Trophoblast cell (in vitro differentiated cells and primary cell): ENCODE data around the gene TUBB4A.

Experiments used
- DNase-seq, 2 donors: peaks; one replicate each; pipeline ENCODE4 v3.0.0-alpha.2; 2016
- H2AFZ ChIP-seq: 2 replicates; pipeline ENCODE4 v1.6.1; 2013; ENCODE audit warnings: low read length, moderate library complexity, mild to moderate bottlenecking; ENCODE audit not compliant: insufficient read depth, poor library complexity
- H2AK5ac ChIP-seq: 2 replicates; pipeline ENCODE4 v1.6.1; 2013; ENCODE audit warnings: mild to moderate bottlenecking, low read length
- H2BK120ac ChIP-seq: 2 replicates; pipeline ENCODE4 v1.6.1; 2013; ENCODE audit warnings: low read length, mild to moderate bottlenecking, moderate library complexity; ENCODE audit not compliant: insufficient read depth, poor library complexity
- H2BK12ac ChIP-seq: 2 replicates; pipeline ENCODE4 v1.6.1; 2013; ENCODE audit warnings: mild to moderate bottlenecking, low read length, moderate library complexity
- H2BK5ac ChIP-seq: 2 replicates; pipeline ENCODE4 v1.6.1; 2013; ENCODE audit warnings: low read length, low read depth, moderate library complexity, mild to moderate bottlenecking; ENCODE audit not compliant: poor library complexity
- H3K14ac ChIP-seq: 2 replicates; pipeline ENCODE4 v1.6.1; 2013; ENCODE audit warnings: mild to moderate bottlenecking, low read length
- H3K18ac ChIP-seq: 2 replicates; pipeline ENCODE4 v1.6.1; 2013; ENCODE audit warnings: mild to moderate bottlenecking, low read length
- H3K23ac ChIP-seq: 2 replicates; pipeline ENCODE4 v1.6.1; 2013; ENCODE audit warnings: low read length
- H3K27ac ChIP-seq: 2 replicates; pipeline ENCODE4 v1.5.1; 2013; ENCODE audit warnings: low read depth, mild to moderate bottlenecking, inconsistent platforms, low read length, moderate library complexity
- H3K27me3 ChIP-seq: 2 replicates; pipeline ENCODE4 v1.6.1; 2013; ENCODE audit warnings: inconsistent platforms, mild to moderate bottlenecking, low read length, moderate library complexity; ENCODE audit not compliant: insufficient read depth
- H3K36me3 ChIP-seq, 2 experiments: 1 replicate in 1 of 2; 2 replicates in 1 of 2; pipeline ENCODE4 v1.6.1; 2013; ENCODE audit warnings: low read length in 2 of 2, mild to moderate bottlenecking in 2 of 2, moderate library complexity in 1 of 2; ENCODE audit not compliant: insufficient read depth in 2 of 2, control insufficient read depth in 1 of 2
- H3K4ac ChIP-seq: 2 replicates; pipeline ENCODE4 v1.6.1; 2013; ENCODE audit warnings: low read depth, mild to moderate bottlenecking, low read length, moderate library complexity
- H3K4me1 ChIP-seq, 2 experiments: 1 replicate in 1 of 2; 2 replicates in 1 of 2; pipeline ENCODE4 v1.6.1; 2013; ENCODE audit warnings: low read length in 2 of 2, mild to moderate bottlenecking in 2 of 2, moderate library complexity in 1 of 2; ENCODE audit not compliant: insufficient read depth in 2 of 2, control insufficient read depth in 1 of 2
- H3K4me2 ChIP-seq: 2 replicates; pipeline ENCODE4 v1.6.1; 2013; ENCODE audit warnings: inconsistent platforms, mild to moderate bottlenecking, low read length, moderate library complexity
- H3K4me3 ChIP-seq: 2 replicates; pipeline ENCODE4 v1.5.1; 2013; ENCODE audit warnings: mild to moderate bottlenecking, low read depth, low read length, inconsistent platforms
- H3K79me1 ChIP-seq: one replicate; pipeline ENCODE4 v1.6.1; 2013; ENCODE audit warnings: low read length
- H3K79me2 ChIP-seq: 2 replicates; pipeline ENCODE4 v1.6.1; 2013; ENCODE audit warnings: low read length, mild to moderate bottlenecking; ENCODE audit not compliant: control insufficient read depth, insufficient read depth, poor library complexity
- H3K9ac ChIP-seq: 2 replicates; pipeline ENCODE4 v1.6.1; 2013; ENCODE audit warnings: mild to moderate bottlenecking, low read length
- H3K9me3 ChIP-seq: 2 replicates; pipeline ENCODE4 v1.6.1; 2013; ENCODE audit warnings: low read depth, mild to moderate bottlenecking, control low read depth, inconsistent platforms, low read length; ENCODE audit not compliant: insufficient read depth
- H4K12ac ChIP-seq: 2 replicates; pipeline ENCODE4 v1.6.1; 2013; ENCODE audit warnings: low read depth, mild to moderate bottlenecking, low read length, moderate library complexity
- H4K8ac ChIP-seq: 2 replicates; pipeline ENCODE4 v1.6.1; 2013; ENCODE audit warnings: low read depth, mild to moderate bottlenecking, low read length, moderate library complexity
- H4K91ac ChIP-seq: one replicate; pipeline ENCODE4 v1.6.1; 2013; ENCODE audit warnings: low read depth, mild to moderate bottlenecking, low read length, moderate library complexity
- WGBS: extraction: QIAGEN DNeasy Blood & Tissue Kit; methylation state at CpG from one replicate; pipeline ENCODE4 v1.1.7; 2013; ENCODE audit warnings: missing lambda C conversion rate; ENCODE audit not compliant: insufficient read length, insufficient coverage; ENCODE audit errors: extremely low coverage; 5-methylcytosine and 5-hydroxymethylcytosine counted together

The TUBB4A gene

DNA sequence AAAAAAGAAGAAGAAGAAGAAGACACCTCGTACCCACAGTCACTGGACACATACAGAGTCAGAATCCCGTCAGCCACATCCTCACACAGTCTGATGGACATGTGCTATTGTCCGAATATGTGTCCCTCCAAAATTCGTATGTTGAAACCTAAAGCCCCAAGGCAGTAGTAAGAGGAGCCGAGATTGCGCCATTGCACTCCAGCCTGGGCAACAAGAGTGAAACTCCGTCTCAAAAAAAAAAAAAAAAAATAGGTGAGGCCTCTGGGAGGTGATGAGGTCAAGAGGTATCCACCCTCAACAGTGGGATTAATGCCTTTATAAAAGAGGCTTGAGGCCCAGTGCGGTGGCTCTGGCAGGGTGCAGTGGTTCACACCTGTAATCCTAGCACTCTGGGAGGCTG, 17.9 kb downstream of the TUBB4A start:
- Histone ChIP-seq H2AFZ (no peak overlapping the region), H3K4ac (no peak overlapping the region), H3K4me3 (no peak overlapping the region), H2BK12ac (no peak overlapping the region), H2BK5ac (no peak overlapping the region), H2AK5ac (no peak overlapping the region), H3K27me3 (no peaks in the 10 kb centered on the region), H3K27ac (no peak overlapping the region), H3K18ac (no peak overlapping the region), H3K4me2 (no peak overlapping the region), H3K14ac (no peak overlapping the region), H3K9ac (no peak overlapping the region), H4K12ac (no peak overlapping the region), H3K9me3 (peaks cover 3% of the 10 kb centered on the region), H4K91ac (no peak overlapping the region), H2BK120ac (no peak overlapping the region), H4K8ac (no peak overlapping the region), H3K79me2 (no peaks in the 10 kb centered on the region), H3K4me1 (no peaks in the 10 kb centered on the region), H3K79me1 (no peaks in the 10 kb centered on the region), H3K36me3 (no peaks in the 10 kb centered on the region), H3K23ac (no peak overlapping the region)
- peak in 1 of 2 donors; percentile 24 for DNase-seq
- no CpG with 5 or more reads among the region's 8 CpGs for WGBS

DNA sequence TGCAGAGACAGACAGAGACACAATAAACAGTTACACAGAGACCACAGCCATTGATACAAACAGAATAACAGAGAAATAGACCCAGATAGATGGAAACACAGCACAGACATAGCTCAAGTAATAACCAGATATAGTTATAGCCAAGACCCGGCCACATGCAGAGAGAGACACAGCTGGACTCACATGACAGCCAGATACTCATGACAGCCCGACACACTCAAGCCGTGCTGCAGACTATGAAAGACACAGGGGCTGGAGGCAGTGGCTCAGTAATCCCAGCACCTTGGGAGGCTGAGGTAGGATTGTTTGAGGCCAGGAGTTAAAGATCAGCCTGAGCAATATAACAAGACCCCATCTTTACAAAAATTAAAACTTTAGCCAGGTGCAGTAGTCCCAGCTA, 18.9 kb downstream of the TUBB4A start:
- H4K12ac ChIP-seq = no peak overlapping the region
- H3K4me2 ChIP-seq = no peak overlapping the region
- no peak overlapping the region for H4K8ac ChIP-seq
- no peak overlapping the region for H3K14ac ChIP-seq
- no peak overlapping the region for H3K27ac ChIP-seq
- H3K36me3 ChIP-seq = no peaks in the 10 kb centered on the region
- no peak overlapping the region for H2BK5ac ChIP-seq
- H3K9ac ChIP-seq = no peak overlapping the region
- no peak overlapping the region for H4K91ac ChIP-seq
- DNase-seq = no peak
- H3K79me2 ChIP-seq = no peaks in the 10 kb centered on the region
- no peak overlapping the region for H3K23ac ChIP-seq
- H2AK5ac ChIP-seq = no peak overlapping the region
- no peak overlapping the region for H3K4me3 ChIP-seq
- no peaks in the 10 kb centered on the region for H3K27me3 ChIP-seq
- no peaks in the 10 kb centered on the region for H3K4me1 ChIP-seq
- no peak overlapping the region for H2BK12ac ChIP-seq
- H3K79me1 ChIP-seq = no peaks in the 10 kb centered on the region
- no peak overlapping the region for H2BK120ac ChIP-seq
- WGBS = no CpG with 5 or more reads among the region's 3 CpGs
- no peak overlapping the region for H3K18ac ChIP-seq
- H2AFZ ChIP-seq = no peak overlapping the region
- H3K4ac ChIP-seq = no peak overlapping the region
- H3K9me3 ChIP-seq = peaks cover 3% of the 10 kb centered on the region

DNA sequence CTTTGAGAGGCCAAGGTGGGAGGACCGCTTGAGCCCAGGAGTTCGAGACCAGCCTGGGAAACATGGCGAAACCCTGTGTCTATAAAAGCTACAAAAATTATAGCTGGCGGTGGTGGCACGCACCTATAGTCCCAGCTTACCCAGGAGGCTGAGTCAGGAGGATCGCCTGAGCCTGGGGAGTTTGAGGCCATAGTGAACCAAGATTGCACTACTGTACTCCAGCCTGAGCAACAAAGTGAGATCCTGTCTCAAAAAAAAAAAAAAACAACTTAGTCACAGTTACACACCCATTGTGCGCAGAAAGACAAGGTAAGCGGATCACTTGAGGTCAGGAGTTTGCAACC, 19.8 kb downstream of the TUBB4A start:
- Histone ChIP-seq H3K14ac (no peak overlapping the region), H3K4ac (no peak overlapping the region), H3K27ac (no peak overlapping the region), H3K79me2 (no peaks in the 10 kb centered on the region), H4K91ac (no peak overlapping the region), H3K18ac (no peak overlapping the region), H3K23ac (no peak overlapping the region), H2BK12ac (no peak overlapping the region), H2BK120ac (no peak overlapping the region), H3K4me2 (no peak overlapping the region), H2BK5ac (no peak overlapping the region), H3K27me3 (no peaks in the 10 kb centered on the region), H3K9me3 (peaks cover 3% of the 10 kb centered on the region), H4K8ac (no peak overlapping the region), H3K4me1 (no peaks in the 10 kb centered on the region), H3K4me3 (no peak overlapping the region), H2AK5ac (no peak overlapping the region), H3K79me1 (no peaks in the 10 kb centered on the region), H4K12ac (no peak overlapping the region), H2AFZ (no peak overlapping the region), H3K36me3 (no peaks in the 10 kb centered on the region), H3K9ac (no peak overlapping the region)
- WGBS = no CpG with 5 or more reads among the region's 8 CpGs
- no peak for DNase-seq

DNA sequence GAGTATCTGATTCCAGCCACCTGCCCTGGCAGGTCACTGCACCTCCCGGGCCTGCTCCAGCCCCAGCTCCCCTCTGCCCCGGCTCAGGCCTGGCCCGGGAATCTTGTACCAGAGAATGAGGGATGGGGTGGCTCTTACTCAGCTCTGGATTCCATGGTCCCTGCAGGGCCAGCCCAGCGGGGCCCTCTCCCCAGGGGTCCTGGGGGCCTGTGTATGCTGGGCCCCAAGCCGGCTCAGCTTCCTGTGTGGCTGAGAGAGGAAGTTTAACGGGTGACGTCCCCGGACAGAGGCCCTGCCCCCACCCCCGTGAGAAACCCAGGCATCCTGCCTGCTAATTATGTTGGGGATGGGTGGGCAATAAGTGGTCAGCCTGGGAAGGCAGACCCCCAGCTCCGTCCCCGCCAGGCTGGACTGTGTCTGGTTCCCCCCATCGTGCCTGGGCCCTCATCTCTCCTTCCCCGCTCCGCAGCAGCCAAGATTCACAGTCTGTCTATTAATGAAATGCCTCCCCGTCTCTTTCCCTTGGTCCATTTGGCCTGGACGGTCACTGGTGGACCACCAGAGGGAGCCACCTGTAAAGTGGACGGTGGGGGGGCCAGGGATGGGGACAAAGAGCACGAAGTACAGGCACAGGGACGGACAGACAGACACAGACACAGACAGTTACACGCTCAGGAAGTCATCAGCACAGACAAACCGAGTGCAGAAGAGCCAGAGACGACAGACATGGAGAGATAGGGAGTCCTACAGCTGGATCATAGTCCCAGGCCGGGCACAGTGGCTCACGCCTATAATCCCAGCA, 20.4 kb downstream of the TUBB4A start, which contains the start of gene DENND1C:
Gene DENND1C (minus strand): TSS at position 247 of the 802 bp plus-strand sequence. CDS start 92 bp downstream, at position 155.
- no peak within 1 kb of the TSS for H2BK120ac ChIP-seq
- H3K9me3 ChIP-seq = peaks cover 3% of the 10 kb centered on the region
- H3K9ac ChIP-seq = peak within 1 kb of the TSS; percentile 55
- H4K91ac ChIP-seq = no peak within 1 kb of the TSS
- peak in 1 of 2 donors; percentile 15 for DNase-seq
- no CpG with 5 or more reads among the region's 24 CpGs for WGBS
- no peak within 1 kb of the TSS for H3K14ac ChIP-seq
- no peak within 1 kb of the TSS for H2AK5ac ChIP-seq
- no peak within 1 kb of the TSS for H3K4me2 ChIP-seq
- H3K23ac ChIP-seq = no peak within 1 kb of the TSS
- no peak within 1 kb of the TSS for H3K18ac ChIP-seq
- no peak within 1 kb of the TSS for H4K8ac ChIP-seq
- H3K79me1 ChIP-seq = no peaks in the 10 kb centered on the region
- H3K27ac ChIP-seq = no peak within 1 kb of the TSS
- H3K4ac ChIP-seq = no peak within 1 kb of the TSS
- no peak within 1 kb of the TSS for H2BK12ac ChIP-seq
- H3K27me3 ChIP-seq = no peaks in the 10 kb centered on the region
- H2BK5ac ChIP-seq = no peak within 1 kb of the TSS
- H4K12ac ChIP-seq = no peak within 1 kb of the TSS
- H3K79me2 ChIP-seq = no peaks in the 10 kb centered on the region
- H2AFZ ChIP-seq = no peak within 1 kb of the TSS
- peaks cover 0 to 2% of the 10 kb centered on the region in 2 experiments for H3K4me1 ChIP-seq
- no peaks in the 10 kb centered on the region for H3K36me3 ChIP-seq
- no peak within 1 kb of the TSS for H3K4me3 ChIP-seq
